A549 treated with CORT108297 at 1 μM for 4 hours (cell line): ENCODE measurements around the gene BTK. TPM values are rescaled to one million over a fixed set of nuclear protein-coding genes. Genes with fewer than 3 reads are reported as not detected.

Source experiments
- total RNA-seq: library from RNA; stranded (reverse); fragments of 200-300 nt; extraction: Qiagen RNA extraction; gene quantifications from 5 replicates; pipeline ENCODE4 v1.2.3, GENCODE V29; 2022

Gene BTK
- 0.10 to 0.18 TPM (median 0.15 TPM) in 5 replicates for total RNA-seq

DNA sequence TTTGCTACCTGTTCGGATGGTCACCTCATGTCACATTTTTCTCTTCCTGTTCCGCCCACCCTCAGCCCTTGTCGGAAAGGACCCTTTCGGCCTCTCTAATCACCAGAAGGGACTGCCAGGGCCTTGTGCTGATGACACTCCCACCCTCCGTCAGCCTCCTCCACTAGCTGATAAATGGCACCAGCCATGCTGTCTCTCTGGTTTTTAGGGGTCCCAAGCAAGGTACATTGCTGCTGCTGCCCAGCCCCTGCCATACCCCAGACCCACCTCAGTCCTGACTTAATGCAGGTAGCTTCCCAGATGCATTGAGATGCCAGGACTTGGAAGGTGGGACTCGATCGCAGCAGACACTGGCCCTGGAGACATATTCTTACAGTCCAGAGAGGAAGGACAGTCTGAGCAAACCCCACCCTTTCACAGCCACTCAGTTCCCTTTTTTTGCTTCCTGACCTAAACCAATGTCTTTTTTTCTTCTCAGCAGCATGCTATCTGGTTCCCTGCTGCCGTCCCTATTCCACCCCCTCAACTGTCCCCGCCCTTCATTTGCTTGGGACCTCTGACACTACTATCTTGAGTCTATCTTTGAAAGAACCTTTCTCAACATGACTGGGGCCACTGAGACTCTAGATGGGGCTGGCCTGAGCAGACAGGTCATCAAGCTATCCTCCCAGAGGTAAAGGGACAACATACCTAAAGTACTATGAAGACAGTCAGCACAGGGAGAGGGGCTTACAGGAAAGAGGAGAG lies at the start of gene BTK:
Gene BTK, minus strand, starts transcription at position 397 of the 747 bp plus-strand sequence. CDS start 10,907 bp downstream, outside the sequence.

GRCh38 chrX:101407748-101408531 lies 21.9 kb upstream of the BTK start, which contains the start of the genes GLA and HNRNPH2:
TSS of gene GLA (minus strand) at chrX:101407925. CDS start at chrX:101407903, 22 bp downstream.
TSS of gene HNRNPH2 (plus strand) at chrX:101408222. CDS start at chrX:101411989, 3,767 bp downstream.

DNA sequence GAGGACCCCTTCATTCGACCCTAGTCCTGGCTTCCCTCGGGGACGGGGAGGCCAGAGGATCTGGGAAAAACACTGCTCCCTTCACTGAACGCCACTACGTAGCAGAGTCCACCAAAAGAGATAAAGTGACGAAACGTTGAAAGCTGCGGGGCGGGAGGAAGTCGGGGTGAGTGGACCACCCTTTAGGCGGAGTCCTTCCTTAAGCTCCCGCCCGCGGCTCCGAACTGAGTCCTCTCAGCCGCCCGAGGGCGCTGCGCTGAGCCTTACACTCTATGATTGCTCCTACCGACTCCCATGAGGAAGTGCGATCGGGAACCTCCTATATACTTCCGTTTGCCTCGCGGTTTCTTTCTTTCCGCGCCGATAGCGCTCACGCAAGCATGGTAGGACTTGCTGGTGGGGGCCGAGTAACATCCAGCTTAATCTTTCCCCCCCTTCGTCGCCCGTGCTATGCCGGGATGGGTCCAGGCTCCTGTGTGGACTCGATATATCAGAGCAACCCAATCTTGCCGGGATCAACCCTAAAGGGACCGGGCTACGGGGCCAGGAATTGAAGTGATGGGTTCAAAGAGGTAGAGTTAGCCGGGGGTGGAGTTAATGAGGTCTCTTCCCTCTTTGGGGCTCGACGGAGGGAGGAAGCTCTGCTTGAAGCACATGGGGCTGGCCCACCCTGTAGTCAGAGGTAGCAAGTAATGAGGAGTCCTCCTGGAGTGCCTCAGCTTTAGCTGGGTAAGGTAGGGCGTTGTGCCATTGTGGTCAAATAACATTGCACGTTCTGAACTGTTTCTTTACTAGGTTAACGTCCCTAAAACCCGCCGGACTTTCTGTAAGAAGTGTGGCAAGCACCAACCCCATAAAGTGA lies 4.9 kb upstream of the BTK start, which contains the start of gene RPL36A:
Gene RPL36A, plus strand, starts transcription at position 348 of the 862 bp plus-strand sequence. Its CDS starts 33 bp downstream, at position 381.

DNA sequence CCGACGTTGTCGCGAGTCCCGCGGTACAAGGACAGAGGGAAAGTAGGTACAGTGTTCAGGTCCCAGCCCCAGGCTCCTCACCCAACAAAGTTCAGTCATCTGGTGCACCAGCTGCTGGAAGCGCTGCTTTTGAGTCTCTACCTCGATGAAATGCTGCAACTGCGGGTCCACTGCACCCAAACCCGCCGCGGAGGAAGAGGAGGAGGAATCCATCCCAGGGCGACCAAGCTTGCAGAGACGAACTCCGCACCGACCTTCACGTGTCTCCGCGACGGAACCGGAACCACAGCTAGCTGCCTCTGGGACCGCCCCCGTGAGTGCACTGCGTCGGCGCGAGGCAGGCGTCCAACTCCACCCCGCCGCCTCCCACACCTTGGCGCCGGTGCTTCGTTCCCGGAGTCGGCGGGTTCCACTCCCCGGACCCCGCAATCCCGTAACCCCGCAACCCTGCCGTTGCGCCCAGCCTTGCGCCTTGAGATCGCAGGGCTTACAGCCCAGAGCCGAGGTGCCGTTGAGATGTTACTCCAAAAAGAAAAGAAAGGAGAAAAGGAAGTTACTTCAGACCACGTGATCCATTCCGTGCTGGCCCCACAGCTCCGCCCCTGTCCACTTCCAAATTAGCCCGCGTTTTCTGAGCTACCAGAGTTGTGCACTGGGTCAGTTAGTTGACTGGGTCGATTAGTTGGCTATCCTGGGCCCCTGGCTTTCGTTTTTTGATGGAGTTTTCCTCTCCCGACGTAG lies 37.4 kb downstream of the BTK start, which contains the start of gene TIMM8A:
Gene TIMM8A, minus strand, starts transcription at position 291 of the 741 bp plus-strand sequence. Its CDS starts 78 bp downstream, at position 213.

Other genes starting within 250 kb of the BTK start
- gene DRP2, start 166.4 kb downstream of the BTK start, total RNA-seq: 0.09 to 0.28 TPM (median 0.23 TPM) in 5 replicates
- 0.07 to 0.16 TPM (median 0.10 TPM) in 5 replicates for gene TAF7L, start 94.9 kb downstream of the BTK start, total RNA-seq
- gene TIMM8A, start 37.4 kb downstream of the BTK start, total RNA-seq: 29.4 to 31.4 TPM (median 30.8 TPM) in 5 replicates
- gene RPL36A, start 4.8 kb upstream of the BTK start, total RNA-seq: 2,402 to 3,144 TPM (median 2,521 TPM) in 5 replicates
- gene GLA, start 21.7 kb upstream of the BTK start, total RNA-seq: 174 to 204 TPM (median 187 TPM) in 5 replicates
- gene HNRNPH2, start 22.0 kb upstream of the BTK start, total RNA-seq: 56.6 to 70.7 TPM (median 60.1 TPM) in 5 replicates
- gene ARMCX4, start 99.3 kb upstream of the BTK start, total RNA-seq: 0.37 to 1.1 TPM (median 0.68 TPM) in 5 replicates
- 0.32 to 0.68 TPM (median 0.34 TPM) in 5 replicates for gene ARMCX1, start 164.4 kb upstream of the BTK start, total RNA-seq
- 44.5 to 49.9 TPM (median 47.2 TPM) in 5 replicates for gene ARMCX6, start 231.8 kb upstream of the BTK start, total RNA-seq
- 19.5 to 26.4 TPM (median 21.5 TPM) in 5 replicates for gene ARMCX3, start 237.0 kb upstream of the BTK start, total RNA-seq